Nasal cavity respiratory epithelium epithelial cell of viscerocranial mucosa (primary cell): Measurements from ENCODE around the gene LHFPL4. TPM values are rescaled to one million over a fixed set of nuclear protein-coding genes. Genes with fewer than 3 reads are reported as not detected.

Experiments used
- total RNA-seq: library from RNA; depleted of rRNA; stranded (reverse); fragments of >200 nt; gene quantifications from 2 replicates; pipeline ENCODE4 v1.2.3, GENCODE V29; 2014

Gene LHFPL4
- under 0.01 TPM in 1 of 2 replicates, not detected in the other for total RNA-seq

DNA sequence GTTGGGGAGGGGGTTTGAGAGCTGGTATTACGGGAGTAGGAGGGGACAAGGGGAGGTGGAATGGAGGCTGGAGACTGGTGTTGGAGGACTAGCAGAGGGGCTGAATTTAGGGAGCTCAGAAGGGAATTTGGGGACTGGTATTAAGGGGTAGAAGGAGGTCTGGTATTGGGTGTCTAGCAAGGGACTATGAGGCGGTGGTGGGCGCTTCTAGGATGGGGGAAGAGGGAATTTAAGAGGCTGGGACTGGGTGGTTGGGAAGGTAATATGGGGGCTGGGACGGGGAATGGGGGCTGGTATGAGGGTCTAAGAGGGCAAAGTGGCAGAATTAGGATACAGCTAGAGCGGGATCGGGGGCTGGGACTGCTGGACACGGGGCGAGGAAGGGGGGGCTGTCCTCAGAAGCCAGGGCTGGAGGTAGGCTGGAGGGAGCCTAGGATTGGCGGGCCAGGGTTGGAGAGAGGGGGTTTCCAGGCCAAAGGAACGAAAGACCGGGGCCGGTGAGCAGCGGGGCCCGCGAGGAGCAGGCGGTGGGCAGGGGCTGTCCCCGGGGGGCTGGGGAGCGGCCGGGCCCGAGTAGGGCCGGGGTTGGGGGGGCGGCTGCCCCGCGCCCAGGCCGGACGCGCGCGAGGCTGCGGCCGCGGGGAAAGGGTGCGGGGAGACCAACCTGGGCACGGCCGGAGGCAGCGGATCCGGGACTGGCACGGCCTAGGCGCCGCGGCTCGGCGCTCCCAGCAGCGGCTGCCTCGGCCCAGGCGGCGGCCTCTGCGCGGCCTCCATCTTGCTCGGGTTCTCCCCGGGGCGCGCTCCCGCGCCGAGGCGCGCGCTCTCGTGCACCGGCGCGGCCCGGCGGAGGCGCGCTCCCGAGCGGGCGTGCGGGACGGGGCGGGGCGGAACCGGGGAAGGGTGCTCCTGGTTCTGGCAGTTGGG is at the start of gene LHFPL4:
TSS of gene LHFPL4 (minus strand) at position 802 of the 927 bp plus-strand sequence. CDS start 1,143 bp downstream, outside the sequence.

Other genes starting within 250 kb of the LHFPL4 start
- gene THUMPD3, start 190.8 kb downstream of the LHFPL4 start, total RNA-seq = 90.1 and 95.7 TPM in 2 replicates
- gene SETD5, start 156.2 kb downstream of the LHFPL4 start, total RNA-seq = 57.8 and 111 TPM in 2 replicates
- 29.8 and 31.8 TPM in 2 replicates for gene MTMR14, start 95.7 kb upstream of the LHFPL4 start, total RNA-seq
- gene CPNE9, start 150.0 kb upstream of the LHFPL4 start, total RNA-seq = not detected in 2 replicates
- 17.4 and 30.3 TPM in 2 replicates for gene BRPF1, start 177.9 kb upstream of the LHFPL4 start, total RNA-seq
- gene OGG1, start 196.1 kb upstream of the LHFPL4 start, total RNA-seq = 16.0 and 27.0 TPM in 2 replicates
- gene CAMK1, start 216.1 kb upstream of the LHFPL4 start, total RNA-seq = 3.1 and 11.3 TPM in 2 replicates
- 46.8 and 62.1 TPM in 2 replicates for gene TADA3, start 238.7 kb upstream of the LHFPL4 start, total RNA-seq
- 135 and 146 TPM in 2 replicates for gene ARPC4, start 239.3 kb upstream of the LHFPL4 start, total RNA-seq